ENCODE data around the gene ABHD12. TPM values are rescaled to one million over a fixed set of nuclear protein-coding genes. Genes with fewer than 3 reads are reported as not detected.
A peak's percentile ranks its signal among the peaks of the same experiment; 100 is the strongest.

Gene ABHD12
- total RNA-seq, 1 donor from 2014 or later = 49.7 TPM

GRCh38 chr20:25282034-25282781, 108.4 kb downstream of the ABHD12 start:
- ATAC-seq = no peak

DNA sequence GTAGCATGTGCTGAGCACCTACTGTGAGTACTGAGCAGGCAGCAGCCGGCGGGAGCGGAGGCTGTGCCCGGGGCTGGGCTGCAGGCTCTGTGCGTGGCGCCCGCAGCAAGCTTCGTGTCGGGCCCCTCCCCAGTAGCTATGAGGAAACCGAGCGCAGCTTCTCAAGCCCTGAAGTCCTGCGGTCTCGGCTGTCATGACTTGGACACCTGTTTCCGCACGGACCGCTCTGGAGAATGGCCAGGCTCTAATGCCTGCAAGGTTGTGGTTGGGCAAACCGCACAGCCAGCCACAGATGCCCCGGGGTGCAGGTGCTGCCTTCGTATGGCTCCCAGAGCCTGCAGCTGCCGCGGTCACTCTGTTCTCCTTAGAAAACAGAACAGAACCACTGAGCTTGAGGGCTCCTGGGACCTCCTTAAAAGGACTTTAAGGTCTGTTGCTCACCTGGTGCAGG, 109.1 kb downstream of the ABHD12 start:
- H3K27me3 ChIP-seq (ENCODE audit: low read depth) = no peaks in the 10 kb centered on the region
- H3K36me3 ChIP-seq = peaks cover 100% of the 10 kb centered on the region
- H3K9me3 ChIP-seq = no peaks in the 10 kb centered on the region
- H3K4me3 ChIP-seq = no peak overlapping the region
- H3K27ac ChIP-seq = no peak overlapping the region
- no peaks in the 10 kb centered on the region for H3K4me1 ChIP-seq
- TF ChIP-seq, protein P1, sequence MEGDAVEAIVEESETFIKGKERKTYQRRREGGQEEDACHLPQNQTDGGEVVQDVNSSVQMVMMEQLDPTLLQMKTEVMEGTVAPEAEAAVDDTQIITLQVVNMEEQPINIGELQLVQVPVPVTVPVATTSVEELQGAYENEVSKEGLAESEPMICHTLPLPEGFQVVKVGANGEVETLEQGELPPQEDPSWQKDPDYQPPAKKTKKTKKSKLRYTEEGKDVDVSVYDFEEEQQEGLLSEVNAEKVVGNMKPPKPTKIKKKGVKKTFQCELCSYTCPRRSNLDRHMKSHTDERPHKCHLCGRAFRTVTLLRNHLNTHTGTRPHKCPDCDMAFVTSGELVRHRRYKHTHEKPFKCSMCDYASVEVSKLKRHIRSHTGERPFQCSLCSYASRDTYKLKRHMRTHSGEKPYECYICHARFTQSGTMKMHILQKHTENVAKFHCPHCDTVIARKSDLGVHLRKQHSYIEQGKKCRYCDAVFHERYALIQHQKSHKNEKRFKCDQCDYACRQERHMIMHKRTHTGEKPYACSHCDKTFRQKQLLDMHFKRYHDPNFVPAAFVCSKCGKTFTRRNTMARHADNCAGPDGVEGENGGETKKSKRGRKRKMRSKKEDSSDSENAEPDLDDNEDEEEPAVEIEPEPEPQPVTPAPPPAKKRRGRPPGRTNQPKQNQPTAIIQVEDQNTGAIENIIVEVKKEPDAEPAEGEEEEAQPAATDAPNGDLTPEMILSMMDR (IDR thresholded peaks at IDR 0.05) = no peak
- ATAC-seq (no peak), DNase-seq (peak; percentile 47)
- intact Hi-C loops (cut with DNase I) = no loop called here

More at GRCh38 chr20:25282034-25282781, 108.4 kb downstream of the ABHD12 start:
- Histone ChIP-seq H3K36me3 (peaks cover 100% of the 10 kb centered on the region), H3K27ac (no peak overlapping the region), H3K4me3 (no peak overlapping the region), H3K9me3 (no peaks in the 10 kb centered on the region), H3K27me3 (ENCODE audit: low read depth) (no peaks in the 10 kb centered on the region), H3K4me1 (no peaks in the 10 kb centered on the region)
- intact Hi-C loops (cut with DNase I) = no loop called here
- TF ChIP-seq, protein P1 (IDR thresholded peaks at IDR 0.05) = no peak
- peak; percentile 34 for DNase-seq

DNA sequence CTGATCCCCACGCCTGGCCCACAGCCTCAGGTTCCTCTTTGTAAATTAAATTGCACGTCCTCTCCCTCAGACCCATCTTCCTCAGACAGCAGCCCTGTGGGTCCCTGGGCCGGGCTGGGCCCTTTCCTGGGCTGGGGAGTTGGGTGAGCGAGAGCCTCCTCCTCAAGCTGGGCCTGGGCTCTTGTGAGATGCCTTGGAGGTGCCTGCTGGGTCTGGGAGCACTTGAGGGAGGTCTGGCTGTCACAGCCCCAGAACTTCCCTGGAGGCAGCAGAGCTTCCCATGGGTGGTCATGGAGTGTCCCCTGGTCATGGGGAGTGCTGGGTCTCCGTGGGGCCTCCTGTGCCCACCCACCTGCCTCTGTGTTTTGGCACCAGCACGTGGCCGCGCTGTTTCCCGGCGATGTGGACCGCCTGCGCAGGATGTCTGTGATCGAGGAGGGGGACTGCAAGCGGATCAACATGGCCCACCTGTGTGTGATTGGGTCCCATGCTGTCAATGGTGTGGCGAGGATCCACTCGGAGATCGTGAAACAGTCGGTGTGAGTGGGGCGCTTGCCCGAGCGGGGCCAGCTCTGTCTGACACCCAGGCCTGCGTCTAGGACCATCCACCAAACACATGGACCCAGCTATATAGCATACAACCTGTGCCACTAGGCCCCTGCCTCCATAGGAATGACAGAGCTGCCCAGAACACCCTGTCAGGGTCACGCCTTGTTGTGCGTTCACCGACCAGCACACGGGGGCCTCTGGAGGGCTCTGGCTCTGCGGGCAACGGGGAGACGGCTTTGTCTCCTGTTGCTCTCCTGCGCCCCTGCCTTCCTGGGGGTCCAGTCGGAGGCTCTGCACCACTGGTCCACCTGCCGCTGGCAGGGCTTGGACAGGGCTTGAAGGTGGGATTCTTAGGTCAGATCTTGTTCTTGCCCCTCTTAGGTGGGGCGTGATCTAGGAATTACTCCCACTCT, 109.8 kb downstream of the ABHD12 start:
- H3K27ac ChIP-seq = no peak overlapping the region
- TF ChIP-seq, protein P1 (IDR thresholded peaks at IDR 0.05) = no peak
- no peaks in the 10 kb centered on the region for H3K4me1 ChIP-seq
- no peaks in the 10 kb centered on the region for H3K27me3 ChIP-seq (ENCODE audit: low read depth)
- peaks cover 100% of the 10 kb centered on the region for H3K36me3 ChIP-seq
- intact Hi-C loops (cut with DNase I) = no loop called here
- DNase-seq (peak; percentile 43), ATAC-seq (no peak)
- H3K4me3 ChIP-seq = no peak overlapping the region
- H3K9me3 ChIP-seq = no peaks in the 10 kb centered on the region

DNA sequence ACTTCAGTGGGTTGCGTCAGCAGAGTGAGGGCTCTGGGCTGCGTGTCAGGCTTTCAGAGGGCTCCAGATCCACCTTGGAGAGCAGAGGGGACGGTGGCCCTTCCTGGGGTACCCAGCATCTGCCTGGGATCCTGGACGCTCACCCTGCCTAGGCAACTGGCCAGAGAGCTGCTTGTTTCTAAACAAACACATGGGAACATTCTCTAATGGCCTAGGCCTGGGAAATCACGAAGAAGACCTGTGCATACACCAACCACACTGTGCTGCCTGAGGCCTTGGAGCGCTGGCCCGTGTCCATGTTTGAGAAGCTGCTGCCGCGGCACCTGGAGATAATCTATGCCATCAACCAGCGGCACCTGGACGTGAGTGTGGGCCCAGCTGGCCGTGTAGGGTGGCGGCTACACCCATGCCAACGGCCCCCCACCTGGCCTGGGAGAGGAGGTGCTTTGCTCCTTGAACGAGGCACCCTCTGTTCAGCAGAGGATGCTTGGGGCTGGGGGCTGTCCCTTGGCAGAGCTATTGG, 110.5 kb downstream of the ABHD12 start:
- Histone ChIP-seq H3K36me3 (peaks cover 99% of the 10 kb centered on the region), H3K27ac (no peak overlapping the region), H3K9me3 (no peaks in the 10 kb centered on the region), H3K4me1 (no peaks in the 10 kb centered on the region), H3K27me3 (ENCODE audit: low read depth) (no peaks in the 10 kb centered on the region), H3K4me3 (no peak overlapping the region)
- ATAC-seq (no peak), DNase-seq (peak; percentile 46)
- intact Hi-C loops (cut with DNase I) = no loop called here
- TF ChIP-seq, protein P1 (IDR thresholded peaks at IDR 0.05) = no peak

- peaks cover 99% of the 10 kb centered on the region for H3K36me3 ChIP-seq
- no peak overlapping the region for H3K27ac ChIP-seq
- intact Hi-C loops (cut with DNase I) = no loop called here
- H3K4me3 ChIP-seq = no peak overlapping the region
- H3K4me1 ChIP-seq = no peaks in the 10 kb centered on the region
- no peaks in the 10 kb centered on the region for H3K27me3 ChIP-seq (ENCODE audit: low read depth)
- TF ChIP-seq, protein P1 (IDR thresholded peaks at IDR 0.05) = no peak
- no peaks in the 10 kb centered on the region for H3K9me3 ChIP-seq
- no peak for ATAC-seq
- peak; percentile 10 for DNase-seq
Observed at GRCh38 chr20:25279403-25279802, 111.2 kb downstream of the ABHD12 start.

All from lower lobe of right lung (tissue), 2 donors.